ENCODE measurements around the gene NMRK2. TPM values are rescaled to one million over a fixed set of nuclear protein-coding genes. Genes with fewer than 3 reads are reported as not detected.
"Not testable (repeated sequence)": the region's sequence is repeated elsewhere in the genome, so short reads cannot be mapped to it uniquely, and the experiment has no call there.

NMRK2 gene
- total and polyA plus RNA-seq, 9 donors, result 146 to 369 (median 285) TPM

GRCh38 chr19:3931041-3931440 lies 1.8 kb upstream of the NMRK2 start:
- DNase-seq, result peak; percentile 29
- WGBS (ENCODE audit: insufficient coverage), result 62% methylated on average over 8 of the region's 8 CpGs
- Histone ChIP-seq H3K27me3 (ENCODE audit: control insufficient read depth, insufficient read depth, low read length) (peaks cover 31% of the 10 kb centered on the region), H3K4me1 (ENCODE audit: control insufficient read depth, insufficient read depth, low read length) (peaks cover 16% of the 10 kb centered on the region), H3K36me3 (ENCODE audit: control insufficient read depth, insufficient read depth, low read length) (no peaks in the 10 kb centered on the region), H3K27ac (ENCODE audit: low read length) (peak overlapping the region; percentile 47), H3K9me3 (replicated peaks; ENCODE audit: control insufficient read depth, low read depth, low read length) (no peaks in the 10 kb centered on the region), H3K4me3 (ENCODE audit: low read length) (no peak overlapping the region)

- H3K9me3 ChIP-seq (replicated peaks; ENCODE audit: control insufficient read depth, low read depth, low read length), result no peaks in the 10 kb centered on the region
- H3K36me3 ChIP-seq (ENCODE audit: control insufficient read depth, insufficient read depth, low read length), result no peaks in the 10 kb centered on the region
- no peak overlapping the region for H3K4me3 ChIP-seq (ENCODE audit: low read length)
- 79% methylated on average over 11 of the region's 29 CpGs for WGBS (ENCODE audit: insufficient coverage)
- H3K4me1 ChIP-seq (ENCODE audit: control insufficient read depth, insufficient read depth, low read length), result peaks cover 4% of the 10 kb centered on the region
- H3K27me3 ChIP-seq (ENCODE audit: control insufficient read depth, insufficient read depth, low read length), result peaks cover 29% of the 10 kb centered on the region
- H3K27ac ChIP-seq (ENCODE audit: low read length), result no peak overlapping the region
- DNase-seq, result no peak
These were observed 3.9 kb downstream of the NMRK2 start for GRCh38 chr19:3936506-3937442.

- not testable (repeated sequence) for H3K36me3 ChIP-seq (ENCODE audit: control insufficient read depth, insufficient read depth, low read length); DNase-seq; H3K9me3 ChIP-seq (replicated peaks; ENCODE audit: control insufficient read depth, low read depth, low read length); H3K4me3 ChIP-seq (ENCODE audit: low read length); H3K27ac ChIP-seq (ENCODE audit: low read length)
- WGBS (ENCODE audit: insufficient coverage), result 88% methylated on average over 21 of the region's 22 CpGs
- Histone ChIP-seq H3K4me1 (ENCODE audit: control insufficient read depth, insufficient read depth, low read length) (peaks cover 12% of the 10 kb centered on the region), H3K27me3 (ENCODE audit: control insufficient read depth, insufficient read depth, low read length) (peaks cover 15% of the 10 kb centered on the region)
These were observed 5.6 kb downstream of the NMRK2 start for GRCh38 chr19:3938300-3938950.

DNA sequence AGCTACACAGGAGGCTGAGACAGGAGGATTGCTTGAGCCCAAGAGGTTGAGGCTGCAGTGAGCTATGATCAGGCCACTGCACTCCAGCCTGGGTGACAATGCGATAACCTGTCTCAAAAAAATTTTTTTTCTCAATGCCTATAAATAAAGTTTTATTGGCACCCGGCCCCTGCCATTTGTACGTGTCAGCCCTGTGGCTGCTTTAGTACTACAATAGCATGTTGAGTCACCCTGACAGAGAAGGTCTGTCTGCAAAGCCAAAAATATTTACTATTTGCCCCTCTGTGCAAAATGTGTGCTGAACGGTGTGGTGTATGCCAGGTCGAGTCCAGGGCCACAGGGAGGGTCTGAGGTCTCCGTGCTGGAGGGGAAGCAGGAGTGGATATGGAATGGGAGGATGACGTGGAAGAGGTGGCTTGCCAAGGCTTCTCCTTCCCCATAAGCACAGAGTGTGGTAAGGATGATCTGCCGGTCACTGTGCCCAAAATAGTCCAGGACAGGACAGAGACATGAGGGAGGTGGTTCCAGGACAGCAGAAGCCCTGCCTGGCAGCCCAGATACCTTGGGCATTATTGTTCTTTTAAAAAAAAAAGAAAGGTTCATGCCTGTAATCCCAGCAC lies 10.0 kb downstream of the NMRK2 start:
- peak; percentile 67 for DNase-seq

GRCh38 chr19:3944018-3944721 lies 11.3 kb downstream of the NMRK2 start:
- 77% methylated on average over 7 of the region's 11 CpGs for WGBS (ENCODE audit: insufficient coverage)
- Histone ChIP-seq H3K27me3 (ENCODE audit: control insufficient read depth, insufficient read depth, low read length) (no peaks in the 10 kb centered on the region), H3K36me3 (ENCODE audit: control insufficient read depth, insufficient read depth, low read length) (peaks cover 11% of the 10 kb centered on the region), H3K9me3 (replicated peaks; ENCODE audit: control insufficient read depth, low read depth, low read length) (no peaks in the 10 kb centered on the region), H3K4me1 (ENCODE audit: control insufficient read depth, insufficient read depth, low read length) (peaks cover 10% of the 10 kb centered on the region), H3K27ac (ENCODE audit: low read length) (peak overlapping the region; percentile 7), H3K4me3 (ENCODE audit: low read length) (no peak overlapping the region)
- DNase-seq, result no peak

More for the DNA sequence above, 10.0 kb downstream of the NMRK2 start:
- Histone ChIP-seq H3K27me3 (ENCODE audit: control insufficient read depth, insufficient read depth, low read length) (no peaks in the 10 kb centered on the region), H3K4me1 (ENCODE audit: control insufficient read depth, insufficient read depth, low read length) (peaks cover 10% of the 10 kb centered on the region), H3K27ac (ENCODE audit: low read length) (peak overlapping the region; percentile 82), H3K36me3 (ENCODE audit: control insufficient read depth, insufficient read depth, low read length) (peaks cover 11% of the 10 kb centered on the region), H3K4me3 (ENCODE audit: low read length) (no peak overlapping the region), H3K9me3 (replicated peaks; ENCODE audit: control insufficient read depth, low read depth, low read length) (no peaks in the 10 kb centered on the region)
- 50% methylated on average over 2 of the region's 8 CpGs for WGBS (ENCODE audit: insufficient coverage)

GRCh38 chr19:3945838-3946237 lies 13.0 kb downstream of the NMRK2 start:
- H3K36me3 ChIP-seq (ENCODE audit: control insufficient read depth, insufficient read depth, low read length), result peaks cover 11% of the 10 kb centered on the region
- H3K27me3 ChIP-seq (ENCODE audit: control insufficient read depth, insufficient read depth, low read length), result no peaks in the 10 kb centered on the region
- WGBS (ENCODE audit: insufficient coverage), result 20% methylated on average over 1 of the region's 2 CpGs
- H3K9me3 ChIP-seq (replicated peaks; ENCODE audit: control insufficient read depth, low read depth, low read length), result no peaks in the 10 kb centered on the region
- no peak for DNase-seq
- no peak overlapping the region for H3K4me3 ChIP-seq (ENCODE audit: low read length)
- H3K4me1 ChIP-seq (ENCODE audit: control insufficient read depth, insufficient read depth, low read length), result peaks cover 22% of the 10 kb centered on the region
- H3K27ac ChIP-seq (ENCODE audit: low read length), result no peak overlapping the region

- H3K4me3 ChIP-seq (ENCODE audit: low read length); H3K9me3 ChIP-seq (replicated peaks; ENCODE audit: control insufficient read depth, low read depth, low read length); H3K27me3 ChIP-seq (ENCODE audit: control insufficient read depth, insufficient read depth, low read length); H3K27ac ChIP-seq (ENCODE audit: low read length); H3K36me3 ChIP-seq (ENCODE audit: control insufficient read depth, insufficient read depth, low read length); DNase-seq: not testable (repeated sequence)
- H3K4me1 ChIP-seq (ENCODE audit: control insufficient read depth, insufficient read depth, low read length), result peaks cover 33% of the 10 kb centered on the region
- 81% methylated on average over 13 of the region's 15 CpGs for WGBS (ENCODE audit: insufficient coverage)
These were observed 14.6 kb downstream of the NMRK2 start for GRCh38 chr19:3947316-3947933.

- Histone ChIP-seq H3K9me3 (replicated peaks; ENCODE audit: control insufficient read depth, low read depth, low read length) (no peaks in the 10 kb centered on the region), H3K27me3 (ENCODE audit: control insufficient read depth, insufficient read depth, low read length) (no peaks in the 10 kb centered on the region), H3K4me3 (ENCODE audit: low read length) (no peak overlapping the region), H3K27ac (ENCODE audit: low read length) (peak overlapping the region; percentile 71), H3K4me1 (ENCODE audit: control insufficient read depth, insufficient read depth, low read length) (peaks cover 36% of the 10 kb centered on the region), H3K36me3 (ENCODE audit: control insufficient read depth, insufficient read depth, low read length) (peaks cover 7% of the 10 kb centered on the region)
- 84% methylated on average over 6 of the region's 11 CpGs for WGBS (ENCODE audit: insufficient coverage)
- no peak for DNase-seq
These were observed 16.4 kb downstream of the NMRK2 start for GRCh38 chr19:3949294-3949693.

DNA sequence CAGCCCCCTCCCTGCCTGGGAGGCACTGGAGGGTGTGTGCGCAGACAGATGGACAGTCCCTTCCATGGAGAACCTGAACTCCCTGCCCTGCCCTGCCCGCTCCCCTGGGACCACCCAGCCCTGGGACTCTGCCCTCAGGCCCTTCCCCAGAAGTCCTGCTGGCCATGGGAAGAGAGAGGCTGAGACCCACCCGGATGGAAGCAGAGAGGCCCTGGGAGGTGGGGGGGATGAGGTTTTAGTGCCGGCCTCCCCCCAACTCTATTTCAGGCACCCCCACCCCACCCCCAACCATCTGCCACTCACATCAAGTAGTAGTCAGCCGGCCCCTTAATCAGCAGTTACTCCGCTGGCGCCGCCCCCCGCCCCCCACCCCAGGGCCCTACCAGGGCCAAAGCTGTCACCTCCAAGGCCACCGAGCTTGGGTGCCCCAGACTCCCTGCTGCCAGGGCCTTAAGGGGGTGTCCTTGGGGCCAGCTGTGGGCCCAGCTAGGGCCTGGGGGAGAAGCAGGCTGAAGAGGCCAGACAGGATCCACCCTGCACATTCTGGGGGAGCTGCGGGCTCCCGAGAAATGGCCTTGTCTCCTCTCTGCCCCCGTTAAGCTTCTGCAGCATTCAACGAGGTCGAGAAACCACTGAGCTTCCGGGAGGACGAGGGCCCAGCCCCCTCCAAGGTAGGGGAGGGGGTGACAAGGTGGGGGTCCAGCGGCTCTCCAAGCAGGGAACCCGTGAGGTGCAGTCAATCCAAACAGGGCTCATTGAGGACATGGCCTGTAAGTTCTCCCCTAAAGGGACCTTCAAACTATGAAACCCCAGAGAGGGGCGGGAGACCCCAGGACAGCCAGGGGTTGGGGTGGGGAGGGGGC lies 17.4 kb downstream of the NMRK2 start:
- H3K9me3 ChIP-seq (replicated peaks; ENCODE audit: control insufficient read depth, low read depth, low read length), result no peaks in the 10 kb centered on the region
- peak; percentile 42 for DNase-seq
- H3K27ac ChIP-seq (ENCODE audit: low read length), result peak overlapping the region; percentile 93
- H3K27me3 ChIP-seq (ENCODE audit: control insufficient read depth, insufficient read depth, low read length), result no peaks in the 10 kb centered on the region
- H3K4me1 ChIP-seq (ENCODE audit: control insufficient read depth, insufficient read depth, low read length), result peaks cover 44% of the 10 kb centered on the region
- H3K4me3 ChIP-seq (ENCODE audit: low read length), result peak overlapping the region; percentile 48
- 40% methylated on average over 13 of the region's 20 CpGs for WGBS (ENCODE audit: insufficient coverage)
- peaks cover 7% of the 10 kb centered on the region for H3K36me3 ChIP-seq (ENCODE audit: control insufficient read depth, insufficient read depth, low read length)
